MM.1S (cell line): ENCODE measurements around the gene ADGRG4.

ENCODE experiments used
- DNase-seq: peaks from one replicate; pipeline ENCODE4 v3.0.0-alpha.2; 2015
- H2AFZ ChIP-seq: fragments of 300-600 bp; sonication (generic); 2 replicates; pipeline ENCODE4 v1.6.0; 2016; ENCODE audit warnings: antibody characterized with exemption, low read length
- H3F3A ChIP-seq: fragments of 300-600 bp; sonication (generic); 2 replicates; pipeline ENCODE4 v1.6.1; 2016; ENCODE audit warnings: mild to moderate bottlenecking, antibody characterized with exemption, low read length, moderate library complexity, mixed read lengths; ENCODE audit not compliant: insufficient read depth
- H3K27ac ChIP-seq: fragments of 300-600 bp; sonication (generic); 2 replicates; pipeline ENCODE4 v1.5.1; 2016; ENCODE audit warnings: mild to moderate bottlenecking, low read length
- H3K27me3 ChIP-seq: fragments of 300-600 bp; sonication (generic); replicated peaks from 2 replicates; pipeline ENCODE4 v1.6.0; 2016; ENCODE audit warnings: low read length; ENCODE audit not compliant: insufficient read depth
- H3K36me3 ChIP-seq: fragments of 300-600 bp; sonication (generic); replicated peaks from 2 replicates; pipeline ENCODE4 v1.6.1; 2016; ENCODE audit warnings: mild to moderate bottlenecking, low read length, mixed read lengths; ENCODE audit not compliant: insufficient read depth
- H3K4me1 ChIP-seq: fragments of 300-600 bp; sonication (generic); 2 replicates; pipeline ENCODE4 v1.6.1; 2016; ENCODE audit warnings: low read length, mixed read lengths
- H3K4me2 ChIP-seq: fragments of 300-600 bp; sonication (generic); 2 replicates; pipeline ENCODE4 v1.6.0; 2016; ENCODE audit warnings: low read depth, low read length
- H3K4me3 ChIP-seq: fragments of 300-600 bp; sonication (generic); 2 replicates; pipeline ENCODE4 v1.5.1; 2016; ENCODE audit warnings: low read length, mixed read lengths
- H3K79me2 ChIP-seq: fragments of 300-600 bp; sonication (generic); 2 replicates; pipeline ENCODE4 v1.6.1; 2016; ENCODE audit warnings: mixed run types, low read length, mixed read lengths
- H3K9ac ChIP-seq: fragments of 300-600 bp; sonication (generic); 2 replicates; pipeline ENCODE4 v1.6.1; 2016; ENCODE audit warnings: low read length, mixed read lengths
- H3K9me2 ChIP-seq: fragments of 300-600 bp; sonication (generic); replicated peaks from 2 replicates; pipeline ENCODE4 v1.6.1; 2016; ENCODE audit warnings: mild to moderate bottlenecking, low read length, mixed read lengths; ENCODE audit not compliant: insufficient read depth
- H3K9me3 ChIP-seq: fragments of 300-600 bp; sonication (generic); replicated peaks from 2 replicates; pipeline ENCODE4 v1.6.1; 2016; ENCODE audit warnings: mild to moderate bottlenecking, low read length, mixed read lengths; ENCODE audit not compliant: insufficient read depth
- H4K20me1 ChIP-seq: fragments of 300-600 bp; sonication (generic); 2 replicates; pipeline ENCODE4 v1.6.1; 2016; ENCODE audit warnings: mild to moderate bottlenecking, low read length, moderate library complexity, mixed read lengths; ENCODE audit not compliant: insufficient read depth
- CTCF ChIP-seq: fragments of 300-600 bp; sonication (generic); IDR thresholded peaks from 2 replicates; pipeline ENCODE4 v1.5.1; 2016; ENCODE audit warnings: antibody characterized with exemption, low read length, mixed read lengths
- EZH2 ChIP-seq: fragments of 300-600 bp; sonication (generic); optimal IDR thresholded peaks from 2 replicates; pipeline ENCODE3; 2017; ENCODE audit warnings: low read depth, mild to moderate bottlenecking, antibody characterized with exemption, low read length, mixed read lengths
- EZH2phosphoT487 ChIP-seq: fragments of 300-600 bp; sonication (generic); IDR thresholded peaks from 2 replicates; pipeline ENCODE4 v1.6.1; 2018; ENCODE audit warnings: antibody characterized with exemption, low read length

ADGRG4 gene

GRCh38 chrX:136387951-136388502 lies 87.3 kb downstream of the ADGRG4 start:
- no peak overlapping the region for H2AFZ ChIP-seq
- no peak for DNase-seq
- no peaks in the 10 kb centered on the region for H4K20me1 ChIP-seq
- H3K36me3 ChIP-seq: no peaks in the 10 kb centered on the region
- no peaks in the 10 kb centered on the region for H3K79me2 ChIP-seq
- H3K27ac ChIP-seq: no peak overlapping the region
- H3F3A ChIP-seq: no peaks in the 10 kb centered on the region
- H3K4me1 ChIP-seq: no peaks in the 10 kb centered on the region
- H3K9ac ChIP-seq: no peak overlapping the region
- no peaks in the 10 kb centered on the region for H3K9me3 ChIP-seq
- no peak overlapping the region for H3K4me3 ChIP-seq
- no peaks in the 10 kb centered on the region for H3K9me2 ChIP-seq
- H3K27me3 ChIP-seq: no peaks in the 10 kb centered on the region
- TF ChIP-seq CTCF (no peak), EZH2phosphoT487 (no peak), EZH2 (no peak)
- H3K4me2 ChIP-seq: no peak overlapping the region

DNA sequence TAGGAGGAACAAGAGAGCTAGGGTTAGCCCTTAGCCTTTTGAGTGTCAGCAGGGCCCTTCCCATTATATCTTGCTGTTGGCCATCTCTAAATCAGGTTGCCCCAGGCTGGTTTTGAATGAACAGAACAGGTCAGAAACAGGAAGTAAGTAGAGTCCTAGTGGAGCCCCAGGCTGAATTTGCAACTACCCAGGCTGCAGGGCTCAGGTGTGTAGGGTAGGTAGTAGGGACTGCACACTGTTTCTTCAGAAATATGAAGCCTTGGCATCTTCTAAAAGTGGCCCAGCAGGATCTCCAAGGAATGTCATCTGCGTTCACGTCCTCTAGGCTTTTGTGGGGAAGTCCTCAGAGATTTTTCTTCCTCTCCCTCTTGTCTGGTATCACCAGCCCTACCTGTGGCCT lies 90.2 kb downstream of the ADGRG4 start:
- Histone ChIP-seq H3K27me3 (no peaks in the 10 kb centered on the region), H3K4me1 (no peaks in the 10 kb centered on the region)

DNA sequence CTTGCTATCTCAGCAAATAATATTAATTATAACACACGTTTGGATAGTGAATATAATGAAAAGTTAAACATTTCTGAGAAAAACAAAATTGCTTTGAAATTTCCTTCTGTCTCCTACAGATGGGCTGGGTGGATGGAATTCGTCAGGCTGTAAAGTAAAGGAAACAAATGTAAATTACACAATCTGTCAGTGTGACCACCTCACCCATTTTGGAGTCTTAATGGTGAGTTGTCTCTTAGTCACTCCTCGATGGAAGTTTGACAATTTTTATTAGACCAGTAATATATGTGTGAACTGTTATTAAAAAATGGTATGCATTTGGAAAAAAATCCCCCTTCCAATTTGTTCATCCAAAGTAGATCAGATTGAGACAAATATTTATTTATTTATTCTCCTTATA lies 94.5 kb downstream of the ADGRG4 start:
- Histone ChIP-seq H3K36me3 (no peaks in the 10 kb centered on the region), H3K9me2 (no peaks in the 10 kb centered on the region), H3K9me3 (no peaks in the 10 kb centered on the region), H3F3A (no peaks in the 10 kb centered on the region), H3K4me1 (no peaks in the 10 kb centered on the region), H2AFZ (no peak overlapping the region), H3K79me2 (no peaks in the 10 kb centered on the region), H3K27me3 (no peaks in the 10 kb centered on the region), H3K27ac (no peak overlapping the region), H3K9ac (no peak overlapping the region), H4K20me1 (no peaks in the 10 kb centered on the region), H3K4me3 (no peak overlapping the region), H3K4me2 (no peak overlapping the region)
- TF ChIP-seq EZH2phosphoT487 (no peak), CTCF (no peak), EZH2 (no peak)
- DNase-seq: no peak

More for the DNA sequence above, 90.2 kb downstream of the ADGRG4 start:
- Histone ChIP-seq H3K9me2 (no peaks in the 10 kb centered on the region), H3F3A (no peaks in the 10 kb centered on the region), H3K79me2 (no peaks in the 10 kb centered on the region), H4K20me1 (no peaks in the 10 kb centered on the region), H3K4me3 (no peak overlapping the region), H3K9me3 (no peaks in the 10 kb centered on the region), H3K27ac (no peak overlapping the region), H2AFZ (no peak overlapping the region), H3K4me2 (no peak overlapping the region), H3K36me3 (no peaks in the 10 kb centered on the region), H3K9ac (no peak overlapping the region)
- no peak for TF ChIP-seq EZH2
- no peak for TF ChIP-seq CTCF
- TF ChIP-seq EZH2phosphoT487: no peak
- DNase-seq: no peak
